SK-N-SH (cell line): ENCODE results near the gene MVB12B. TPM values are rescaled to one million over a fixed set of nuclear protein-coding genes. Genes with fewer than 3 reads are reported as not detected.

ENCODE experiments used
- CTCF ChIA-PET: fragments of 300-600, 350-600 bp; formaldehyde crosslinking; extraction: SDS; loops from one replicate; lab custom pipeline; 2021; lab: Yijun Ruan, JAX
- POLR2A ChIA-PET: fragments of 350-600 bp; sonication (Branson Sonifier 250); formaldehyde crosslinking; extraction: SDS; loops from one replicate; lab custom pipeline; 2020; ENCODE audit warnings: antibody characterized with exemption, inconsistent platforms; lab: Yijun Ruan, JAX
- DNase-seq: peaks from one replicate; pipeline ENCODE4 v3.0.0; 2012
- H2AFZ ChIP-seq: fragments of 200-600 bp; sonication (generic); 2 replicates; pipeline ENCODE4 v1.8.1; 2016; ENCODE audit warnings: antibody characterized with exemption, mild to moderate bottlenecking, low read depth
- H3F3A ChIP-seq: fragments of 200-600 bp; sonication (generic); replicated peaks from 2 replicates; pipeline ENCODE3; 2016; ENCODE audit warnings: antibody characterized with exemption, mild to moderate bottlenecking; ENCODE audit not compliant: insufficient read depth
- H3K27ac ChIP-seq, 2 experiments: fragments of 200-500 bp in 1 of 2; fragments of 200-600 bp in 1 of 2; sonication (Bioruptor generic) in 1 of 2; sonication (generic), shearing (Covaris generic) in 1 of 2; 2 replicates each; pipeline versions ENCODE4 v1.5.1 to v1.6.1; 2014 to 2016; ENCODE audit warnings: low read depth in 2 of 2, inconsistent platforms in 1 of 2, low read length in 1 of 2, mild to moderate bottlenecking in 1 of 2, mixed read lengths in 1 of 2
- H3K27me3 ChIP-seq: fragments of 200-600 bp; sonication (generic), shearing (Covaris generic); 2 replicates; pipeline ENCODE4 v1.6.1; 2016; ENCODE audit warnings: mixed run types; ENCODE audit not compliant: insufficient read depth
- H3K36me3 ChIP-seq, 2 experiments: fragments of 200-500 bp in 1 of 2; fragments of 200-600 bp in 1 of 2; sonication (Bioruptor generic) in 1 of 2; sonication (generic) in 1 of 2; replicated peaks in 1 of 2; 2 replicates each; pipeline versions ENCODE3 to v1.5.1; 2014 to 2016; ENCODE audit warnings: low read length in 1 of 2, mild to moderate bottlenecking in 1 of 2; ENCODE audit not compliant: insufficient read depth in 2 of 2, control insufficient read depth in 1 of 2
- H3K4me1 ChIP-seq, 2 experiments: fragments of 200-500 bp in 1 of 2; fragments of 200-600 bp in 1 of 2; sonication (Bioruptor generic) in 1 of 2; sonication (generic), shearing (Covaris generic) in 1 of 2; 2 replicates each; pipeline versions ENCODE4 v1.5.1 to v1.6.1; 2014 to 2016; ENCODE audit warnings: low read depth in 1 of 2, low read length in 1 of 2, mixed run types in 1 of 2; ENCODE audit not compliant: insufficient read depth in 2 of 2, control insufficient read depth in 1 of 2
- H3K4me2 ChIP-seq: fragments of 200-600 bp; sonication (generic), shearing (Covaris generic); 2 replicates; pipeline ENCODE4 v1.6.1; 2017; ENCODE audit warnings: mixed run types
- H3K4me3 ChIP-seq, 2 experiments: fragments of 200-500 bp in 1 of 2; fragments of 200-600 bp in 1 of 2; sonication (Bioruptor generic) in 1 of 2; sonication (generic), shearing (Covaris generic) in 1 of 2; 2 replicates each; pipeline versions ENCODE4 v1.5.1 to v1.8.1; 2014 to 2016; ENCODE audit warnings: low read depth in 2 of 2, inconsistent platforms in 1 of 2, low read length in 1 of 2, mild to moderate bottlenecking in 1 of 2, mixed read lengths in 1 of 2, moderate library complexity in 1 of 2
- H3K79me2 ChIP-seq: fragments of 200-600 bp; sonication (generic); 2 replicates; pipeline ENCODE4 v1.8.1; 2017; ENCODE audit warnings: mild to moderate bottlenecking; ENCODE audit not compliant: insufficient read depth
- H3K9ac ChIP-seq: fragments of 200-600 bp; sonication (generic); 2 replicates; pipeline ENCODE4 v1.6.1; 2017; ENCODE audit warnings: mixed run types
- H3K9me2 ChIP-seq: fragments of 200-600 bp; sonication (generic); 2 replicates; pipeline ENCODE4 v1.6.1; 2017; ENCODE audit warnings: mixed run types
- H3K9me3 ChIP-seq: fragments of 200-600 bp; sonication (generic); 2 replicates; pipeline ENCODE4 v1.6.1; 2017; ENCODE audit warnings: mixed run types, mild to moderate bottlenecking, moderate library complexity
- H4K20me1 ChIP-seq: fragments of 200-600 bp; sonication (generic); 2 replicates; pipeline ENCODE4 v1.6.1; 2017; ENCODE audit warnings: mild to moderate bottlenecking, mixed run types; ENCODE audit not compliant: insufficient read depth
- CHD2 ChIP-seq: fragments of 150-350 bp; IDR thresholded peaks from 2 replicates; pipeline ENCODE4 v1.6.1; 2018; ENCODE audit warnings: low read length; ENCODE audit not compliant: partially characterized antibody
- EP300 ChIP-seq, 2 experiments: IDR thresholded peaks; 2 replicates each; pipeline versions ENCODE4 v1.4.0 to v1.6.1; 2012; ENCODE audit warnings: borderline replicate concordance in 1 of 2, low read depth in 1 of 2, low read length in 1 of 2
- FOSL2 ChIP-seq: IDR thresholded peaks from 2 replicates; pipeline ENCODE4 v1.4.0; 2012; ENCODE audit warnings: low read depth, mild to moderate bottlenecking, moderate library complexity, borderline replicate concordance
- GABPA ChIP-seq: IDR thresholded peaks from 2 replicates; pipeline ENCODE4 v1.4.0; 2012; ENCODE audit warnings: low read depth, mild to moderate bottlenecking
- JUND ChIP-seq: IDR thresholded peaks from 2 replicates; pipeline ENCODE4 v1.4.0; 2012
- MAX ChIP-seq: IDR thresholded peaks from 2 replicates; pipeline ENCODE4 v1.4.0; 2012; ENCODE audit warnings: low read depth
- MEF2A ChIP-seq: IDR thresholded peaks from 2 replicates; pipeline ENCODE4 v1.4.0; 2012; ENCODE audit warnings: low read depth, borderline replicate concordance
- NFIC ChIP-seq: IDR thresholded peaks from 2 replicates; pipeline ENCODE4 v1.4.0; 2012; ENCODE audit warnings: borderline replicate concordance
- PBX3 ChIP-seq: IDR thresholded peaks from 2 replicates; pipeline ENCODE4; 2012
- POLR2AphosphoS5 ChIP-seq: IDR thresholded peaks from 2 replicates; pipeline ENCODE4 v1.6.1; 2012; ENCODE audit warnings: low read depth, low read length
- RCOR1 ChIP-seq: fragments of 150-350 bp; IDR thresholded peaks from 2 replicates; pipeline ENCODE4 v1.6.1; 2017; ENCODE audit warnings: antibody characterized with exemption, low read length
- REST ChIP-seq: IDR thresholded peaks from 2 replicates; pipeline ENCODE4 v1.6.1; 2012; ENCODE audit warnings: mild to moderate bottlenecking, low read depth, low read length, moderate library complexity
- TEAD4 ChIP-seq: IDR thresholded peaks from 2 replicates; pipeline ENCODE4 v1.4.0; 2012; ENCODE audit warnings: mild to moderate bottlenecking, borderline replicate concordance; ENCODE audit not compliant: insufficient read depth
- WGBS: methylation state at CpG from one replicate; pipeline ENCODE4 v1.1.6; 2017; ENCODE audit warnings: low lambda C conversion rate; 5-methylcytosine and 5-hydroxymethylcytosine counted together
- polyA plus RNA-seq, 3 experiments: library from polyadenylated mRNA; depleted of rRNA; stranded (reverse); fragments of >200 nt; gene quantifications; 2 replicates each; pipeline ENCODE4 v1.2.3, GENCODE V29; 2012

The MVB12B gene
- polyA plus RNA-seq, 1 of the 3 experiments (the other 2 are of a cell fraction) = 5.1 TPM

GRCh38 chr9:126474206-126474765 lies 147.7 kb downstream of the MVB12B start:
- Histone ChIP-seq H3K36me3 (no peaks in the 10 kb centered on the region), H3K27ac (peak overlapping the region; percentile 1 to 84; a peak in 3 of 4 replicates), H3K9ac (peak overlapping the region; percentile 60), H3K9me3 (no peaks in the 10 kb centered on the region), H3K4me2 (peak overlapping the region; percentile 51), H3F3A (peaks cover 8% of the 10 kb centered on the region), H3K4me1 (peaks cover 0 to 11% of the 10 kb centered on the region in 2 experiments; a peak in 3 of 4 replicates), H3K27me3 (no peaks in the 10 kb centered on the region), H3K79me2 (no peaks in the 10 kb centered on the region), H3K4me3 (0 out of 4 replicates have a peak overlapping the region, but pooled peaks of 1 of the 2 experiments have one; percentile 5), H3K9me2 (no peaks in the 10 kb centered on the region), H4K20me1 (no peaks in the 10 kb centered on the region), H2AFZ (peak overlapping the region; percentile 42; the same call in 1 of the 2 replicates)
- CTCF ChIA-PET = interaction anchor here (2.6 kb wide), 1 partner anchor 13 kb away, joined by 7 read pairs; no protein-coding TSS in a partner anchor
- DNase-seq = no peak
- 43% methylated on average over 7 of the region's 7 CpGs for WGBS
- TF ChIP-seq NFIC (peak; percentile 20; the same call in 1 of the 2 replicates), PBX3 (peak; percentile 48; the same call in 1 of the 2 replicates), JUND (peak; percentile 72), GABPA (no peak), FOSL2 (peak; percentile 72; the same call in 1 of the 2 replicates), TEAD4 (no peak), MAX (peak; percentile 4; the same call in 1 of the 2 replicates)
- POLR2A ChIA-PET = no interaction called here

GRCh38 chr9:126474786-126475485 lies 148.3 kb downstream of the MVB12B start:
- H3F3A ChIP-seq = peaks cover 8% of the 10 kb centered on the region
- no peaks in the 10 kb centered on the region for H3K36me3 ChIP-seq
- peaks cover 0 to 11% of the 10 kb centered on the region in 2 experiments; a peak in 3 of 4 replicates for H3K4me1 ChIP-seq
- DNase-seq = no peak
- peak overlapping the region; percentile 51 for H3K4me2 ChIP-seq
- H3K79me2 ChIP-seq = no peaks in the 10 kb centered on the region
- TF ChIP-seq RCOR1 (no peak), FOSL2 (peak; percentile 78), POLR2AphosphoS5 (no peak), MEF2A (no peak), EP300 (IDR thresholded peaks at IDR 0.05; ENCODE audit: borderline replicate concordance in 1 of 2, low read depth in 1 of 2, low read length in 1 of 2) (peak in 1 of 2 experiments; percentile 49; a peak in 1 of 4 replicates), REST (no peak), CHD2 (no peak)
- CTCF ChIA-PET = interaction anchor here (2.2 kb wide), 1 partner anchor 16 kb away, joined by 11 read pairs; no protein-coding TSS in a partner anchor
- POLR2A ChIA-PET = no interaction called here
- 74% methylated on average over 13 of the region's 14 CpGs for WGBS
- peak overlapping the region; percentile 60 for H3K9ac ChIP-seq
- H4K20me1 ChIP-seq = no peaks in the 10 kb centered on the region
- H3K4me3 ChIP-seq = no peak overlapping the region
- H3K9me3 ChIP-seq = no peaks in the 10 kb centered on the region
- no peaks in the 10 kb centered on the region for H3K9me2 ChIP-seq
- no peaks in the 10 kb centered on the region for H3K27me3 ChIP-seq
- peak overlapping the region in 1 of 2 experiments; percentile 84; a peak in 3 of 4 replicates for H3K27ac ChIP-seq
- peak overlapping the region; percentile 42; the same call in 1 of the 2 replicates for H2AFZ ChIP-seq
